ENCODE measurements around the gene DDX1. TPM values are rescaled to one million over a fixed set of nuclear protein-coding genes. Genes with fewer than 3 reads are reported as not detected.
A peak's percentile ranks its signal among the peaks of the same experiment; 100 is the strongest.

DDX1 gene
- total RNA-seq, 1 experiment from 2014 or later: 62.6 TPM

DNA sequence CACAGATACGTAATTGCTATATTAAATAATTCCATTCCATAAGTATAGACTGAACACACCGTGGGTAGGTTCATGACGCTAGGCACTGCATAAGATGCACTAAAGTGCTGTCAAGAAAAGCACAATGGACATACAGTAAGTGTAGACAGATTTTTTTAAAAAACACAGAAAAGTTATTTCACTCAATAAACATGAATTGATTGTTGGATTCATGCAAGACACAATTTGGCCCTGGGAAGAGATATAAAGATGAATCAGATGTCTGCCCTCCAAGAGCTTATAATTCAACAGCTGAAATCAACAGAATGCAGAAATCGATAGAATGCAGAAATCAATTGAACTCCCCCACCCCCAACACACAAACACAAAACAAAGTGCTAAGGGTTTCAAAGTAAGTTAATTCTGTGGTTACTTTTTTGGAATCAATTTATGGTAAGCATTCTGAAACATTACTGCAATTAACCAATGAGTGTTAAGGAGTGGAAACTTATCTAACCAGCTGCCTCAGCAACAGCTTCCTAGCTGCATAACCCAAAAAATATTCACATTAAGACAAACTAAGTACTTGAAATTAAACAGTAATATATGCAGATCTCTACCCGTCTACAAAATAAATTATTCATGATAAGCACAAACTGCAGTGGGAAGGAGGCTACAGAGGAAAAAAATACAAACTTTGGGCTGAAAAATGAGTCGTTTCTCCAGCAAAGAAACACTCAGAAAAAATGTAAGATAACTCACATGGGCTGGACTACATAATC is 32.1 kb upstream of the DDX1 start:
- ATAC-seq: no peak
- no peaks in the 10 kb centered on the region for H3F3A ChIP-seq (ENCODE audit: low read length, unreplicated experiment)
- H3K27me3 ChIP-seq (ENCODE audit: low read length): no peaks in the 10 kb centered on the region
- intact Hi-C loops (cut with micrococcal nuclease): no loop called here
- H3K79me2 ChIP-seq (ENCODE audit: low read length): peaks cover 47% of the 10 kb centered on the region
- H3K9me3 ChIP-seq (ENCODE audit: low read length): no peaks in the 10 kb centered on the region
- DNase-seq: no peak
- H3K27ac ChIP-seq (ENCODE audit: low read length): no peak overlapping the region
- H2AFZ ChIP-seq (ENCODE audit: low read length): no peak overlapping the region
- ChIA-PET CTCF (interaction anchor here (0.8 kb wide), 1 partner anchor 18 kb away, joined by 3 read pairs; no protein-coding TSS in a partner anchor), POLR2A (ENCODE audit: unreplicated experiment) (no interaction called here)
- peak overlapping the region; percentile 98 for H3K4me3 ChIP-seq (ENCODE audit: low read length)
- peaks cover 4% of the 10 kb centered on the region; the same call in 1 of the 2 replicates for H3K36me3 ChIP-seq (ENCODE audit: low read depth, low read length)
- peak overlapping the region; percentile 83; the same call in 1 of the 2 replicates for H3K9ac ChIP-seq (ENCODE audit: low read length)
- H3K9me2 ChIP-seq (replicated peaks; ENCODE audit: low read length): no peaks in the 10 kb centered on the region
- no peaks in the 10 kb centered on the region for H4K20me1 ChIP-seq (ENCODE audit: low read length)
- H3K4me2 ChIP-seq (ENCODE audit: low read length): peak overlapping the region; percentile 98
- TF ChIP-seq EZH2phosphoT487 (IDR thresholded peaks at IDR 0.05; ENCODE audit: borderline replicate concordance, low read length) (no peak), EZH2 (IDR thresholded peaks at IDR 0.05; ENCODE audit: low read length, unreplicated experiment) (no peak)
- TF ChIP-seq, protein P1, sequence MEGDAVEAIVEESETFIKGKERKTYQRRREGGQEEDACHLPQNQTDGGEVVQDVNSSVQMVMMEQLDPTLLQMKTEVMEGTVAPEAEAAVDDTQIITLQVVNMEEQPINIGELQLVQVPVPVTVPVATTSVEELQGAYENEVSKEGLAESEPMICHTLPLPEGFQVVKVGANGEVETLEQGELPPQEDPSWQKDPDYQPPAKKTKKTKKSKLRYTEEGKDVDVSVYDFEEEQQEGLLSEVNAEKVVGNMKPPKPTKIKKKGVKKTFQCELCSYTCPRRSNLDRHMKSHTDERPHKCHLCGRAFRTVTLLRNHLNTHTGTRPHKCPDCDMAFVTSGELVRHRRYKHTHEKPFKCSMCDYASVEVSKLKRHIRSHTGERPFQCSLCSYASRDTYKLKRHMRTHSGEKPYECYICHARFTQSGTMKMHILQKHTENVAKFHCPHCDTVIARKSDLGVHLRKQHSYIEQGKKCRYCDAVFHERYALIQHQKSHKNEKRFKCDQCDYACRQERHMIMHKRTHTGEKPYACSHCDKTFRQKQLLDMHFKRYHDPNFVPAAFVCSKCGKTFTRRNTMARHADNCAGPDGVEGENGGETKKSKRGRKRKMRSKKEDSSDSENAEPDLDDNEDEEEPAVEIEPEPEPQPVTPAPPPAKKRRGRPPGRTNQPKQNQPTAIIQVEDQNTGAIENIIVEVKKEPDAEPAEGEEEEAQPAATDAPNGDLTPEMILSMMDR (conservative IDR thresholded peaks at IDR 0.05; ENCODE audit: low read depth, low read length): no peak
- BruUV-seq (replicated peaks): no TSS peak
- H3K4me1 ChIP-seq (ENCODE audit: insufficient read depth, low read length): peaks cover 18% of the 10 kb centered on the region; the same call in 1 of the 2 replicates

DNA sequence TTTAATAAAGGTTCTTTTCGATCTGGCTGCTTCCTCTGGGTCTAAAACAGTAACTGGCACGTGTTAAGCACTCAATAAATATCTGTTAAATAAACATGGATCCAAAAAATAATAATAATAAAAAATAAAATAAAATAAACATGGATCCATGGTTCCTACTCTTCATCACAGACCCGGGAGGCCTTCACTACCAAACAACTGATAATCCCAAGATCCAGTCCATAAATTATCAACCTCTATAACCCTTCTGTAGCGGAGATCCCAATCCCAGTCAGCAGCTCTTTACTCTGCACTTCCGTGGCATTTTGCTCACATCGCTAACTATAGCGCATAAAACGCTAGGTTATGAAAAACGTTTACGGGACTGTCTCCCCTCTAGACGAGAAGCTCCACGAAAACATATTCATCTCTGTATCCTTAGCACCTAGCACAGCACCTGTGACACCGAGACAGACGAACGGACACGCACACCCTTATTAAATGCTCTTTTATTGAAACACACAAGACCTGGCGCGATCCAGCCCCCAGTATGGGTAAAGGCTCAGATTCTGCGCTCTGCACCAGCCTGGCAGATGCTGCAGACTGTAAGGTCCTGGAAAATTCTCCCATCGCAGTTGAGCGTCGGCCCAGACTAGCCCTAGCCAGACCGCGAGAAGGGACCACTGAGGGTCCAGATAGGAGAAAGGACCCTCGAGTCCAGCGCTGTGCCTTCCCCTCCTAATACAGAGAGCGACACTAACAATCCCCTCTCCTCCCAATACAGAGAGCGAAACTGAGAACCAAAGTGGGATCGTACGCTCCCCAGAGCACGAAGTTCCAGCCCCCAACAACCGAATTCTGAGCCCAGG is 31.3 kb upstream of the DDX1 start:
- Histone ChIP-seq H3K9ac (ENCODE audit: low read length) (peak overlapping the region; percentile 83), H3K9me3 (ENCODE audit: low read length) (no peaks in the 10 kb centered on the region), H3K79me2 (ENCODE audit: low read length) (peaks cover 47% of the 10 kb centered on the region), H3K36me3 (ENCODE audit: low read depth, low read length) (0 out of 2 replicates have a peak, but pooled peaks cover 4% of the 10 kb centered on the region), H3K9me2 (replicated peaks; ENCODE audit: low read length) (no peaks in the 10 kb centered on the region), H3F3A (ENCODE audit: low read length, unreplicated experiment) (no peaks in the 10 kb centered on the region), H3K4me1 (ENCODE audit: insufficient read depth, low read length) (peaks cover 18% of the 10 kb centered on the region; the same call in 1 of the 2 replicates), H3K27me3 (ENCODE audit: low read length) (no peaks in the 10 kb centered on the region), H3K4me2 (ENCODE audit: low read length) (peak overlapping the region; percentile 98), H3K27ac (ENCODE audit: low read length) (no peak overlapping the region), H2AFZ (ENCODE audit: low read length) (peak overlapping the region; percentile 100), H4K20me1 (ENCODE audit: low read length) (no peaks in the 10 kb centered on the region), H3K4me3 (ENCODE audit: low read length) (peak overlapping the region; percentile 98)
- DNase-seq (peak; percentile 20), ATAC-seq (peak; percentile 71)
- TSS peak; percentile 70 for BruUV-seq (replicated peaks)
- intact Hi-C loops (cut with micrococcal nuclease): no loop called here
- ChIA-PET CTCF (interaction anchor here (0.7 to 1.8 kb wide), 2 partner anchors 17 to 147 kb away, joined by 3 to 14 read pairs; no protein-coding TSS in a partner anchor), POLR2A (ENCODE audit: unreplicated experiment) (interaction anchor here (0.6 kb wide), 1 partner anchor 233 kb away, joined by 3 read pairs; no protein-coding TSS in a partner anchor)
- TF ChIP-seq EZH2 (IDR thresholded peaks at IDR 0.05; ENCODE audit: low read length, unreplicated experiment) (no peak), EZH2phosphoT487 (IDR thresholded peaks at IDR 0.05; ENCODE audit: borderline replicate concordance, low read length) (no peak)
- TF ChIP-seq, protein P1 (conservative IDR thresholded peaks at IDR 0.05; ENCODE audit: low read depth, low read length): no peak
